ENCODE data around the gene ACACB.
"Not testable (repeated sequence)": the region's sequence is repeated elsewhere in the genome, so short reads cannot be mapped to it uniquely, and the experiment has no call there.

ACACB gene

DNA sequence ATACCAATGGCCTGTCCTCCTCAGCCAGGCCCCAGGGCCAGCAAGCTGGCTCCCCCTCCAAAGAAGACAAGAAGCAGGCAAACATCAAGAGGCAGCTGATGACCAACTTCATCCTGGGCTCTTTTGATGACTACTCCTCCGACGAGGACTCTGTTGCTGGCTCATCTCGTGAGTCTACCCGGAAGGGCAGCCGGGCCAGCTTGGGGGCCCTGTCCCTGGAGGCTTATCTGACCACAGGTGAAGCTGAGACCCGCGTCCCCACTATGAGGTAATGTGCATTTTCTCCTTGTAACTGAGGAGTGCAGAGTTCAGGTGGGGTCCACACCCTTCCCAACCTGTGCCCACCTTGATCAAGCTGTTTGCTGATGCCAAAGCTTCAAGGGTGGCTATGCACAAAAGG lies 23.4 kb downstream of the ACACB start:
- no peak for DNase-seq (ENCODE audit: low read depth, low spot score)

DNA sequence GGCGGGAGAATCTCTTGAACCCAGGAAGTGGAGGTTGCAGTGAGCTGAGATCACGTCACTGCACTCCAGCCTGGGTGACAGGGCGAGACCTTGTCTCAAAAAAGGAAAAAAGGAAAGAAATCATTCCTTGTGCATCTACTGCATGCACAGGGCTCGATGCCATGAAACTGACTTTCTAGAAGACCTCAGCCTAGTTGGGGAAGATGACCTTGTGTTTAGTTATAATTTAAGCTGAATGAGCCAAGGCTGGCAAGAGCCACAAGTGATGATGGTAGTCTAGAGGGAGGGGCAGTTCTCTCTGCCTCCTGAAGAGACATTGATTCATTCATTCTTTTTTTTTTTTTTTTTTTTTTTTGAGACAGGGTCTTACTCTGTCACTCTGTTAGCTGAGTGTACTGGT lies 24.2 kb downstream of the ACACB start:
- DNase-seq (ENCODE audit: low read depth, low spot score) = no peak

DNA sequence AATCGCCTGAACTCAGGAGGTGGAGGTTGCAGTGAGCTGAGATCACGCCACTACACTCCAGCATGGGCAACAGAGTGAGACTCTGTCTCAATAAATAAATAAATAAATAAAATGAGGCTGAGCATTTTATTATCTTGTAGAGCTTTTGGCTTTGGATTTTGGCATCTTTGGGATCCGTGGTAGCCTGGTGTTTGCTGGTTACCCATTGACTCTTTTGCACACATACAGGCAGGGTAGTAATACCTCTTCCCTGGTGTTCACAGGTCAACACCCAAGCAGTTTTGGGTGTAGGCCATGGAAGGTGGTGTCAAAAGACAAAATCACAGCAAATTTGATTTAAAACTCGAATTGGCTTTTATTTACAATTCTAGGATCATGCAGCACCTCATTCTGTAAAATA lies 27.8 kb downstream of the ACACB start:
- no peak for DNase-seq (ENCODE audit: low read depth, low spot score)

DNA sequence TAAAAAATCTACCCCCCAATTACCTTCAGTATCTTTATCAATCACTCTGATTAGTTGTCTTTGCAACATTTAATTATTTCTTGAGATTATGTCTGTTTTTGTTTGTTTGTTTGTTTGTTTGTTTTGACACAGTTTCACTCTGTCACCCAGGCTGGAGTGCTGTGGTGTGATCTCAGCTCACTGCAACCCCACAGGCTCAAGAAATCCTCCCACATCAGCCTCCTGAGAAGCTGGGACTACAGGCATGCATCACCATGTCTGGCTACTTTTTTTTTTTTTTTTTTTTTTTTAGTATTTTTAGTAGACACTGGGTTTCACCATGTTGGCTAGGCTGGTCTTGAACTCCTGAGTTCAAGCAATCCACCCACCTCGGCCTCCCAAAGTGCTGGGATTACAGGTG lies 30.7 kb downstream of the ACACB start:
- not testable (repeated sequence) for DNase-seq (ENCODE audit: low read depth, low spot score)

DNA sequence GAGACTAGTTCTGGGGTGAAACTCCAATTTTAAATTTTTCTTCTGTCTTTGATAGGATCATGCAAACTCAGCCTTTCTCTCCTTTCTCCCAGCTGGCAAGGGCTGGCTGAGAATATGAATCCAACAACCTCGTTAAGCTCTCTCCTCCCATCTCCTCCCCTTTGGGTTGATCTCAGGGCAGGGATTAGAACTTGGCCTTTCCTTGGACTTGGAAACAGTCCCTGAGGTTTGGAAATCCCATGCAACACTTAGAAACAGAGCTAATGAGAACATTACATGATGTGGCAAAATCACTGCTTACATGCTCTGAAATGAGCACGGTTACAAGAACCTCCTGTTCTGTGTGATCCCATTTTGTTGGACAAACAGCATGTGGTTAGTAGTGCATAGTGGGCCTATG lies 31.6 kb downstream of the ACACB start:
- DNase-seq (ENCODE audit: low read depth, low spot score) = no peak

DNA sequence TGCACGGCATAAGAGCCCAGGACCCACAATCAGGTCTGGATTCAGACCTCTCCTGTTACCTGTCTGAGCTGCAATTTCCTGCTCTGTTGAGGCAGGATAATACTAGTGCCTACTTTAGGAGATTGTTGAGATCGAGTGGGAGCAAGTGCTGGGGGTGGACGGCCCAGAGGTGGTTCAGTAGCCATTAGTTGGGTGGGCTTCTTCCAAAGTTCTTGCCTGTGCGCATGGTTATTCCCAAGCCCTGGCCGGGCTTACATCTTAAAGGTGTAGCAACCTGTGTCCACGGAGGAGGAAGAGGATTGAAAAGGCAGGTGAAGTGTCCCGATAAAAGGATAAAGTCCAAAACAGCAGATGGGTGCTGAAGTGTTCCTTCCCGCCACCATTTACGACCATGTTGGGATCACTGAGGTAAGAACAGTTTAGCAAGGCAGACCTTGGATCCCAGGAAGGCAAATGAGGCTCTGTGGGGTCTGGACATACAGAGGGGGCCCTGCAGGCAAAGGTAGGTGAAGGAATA lies 33.8 kb downstream of the ACACB start:
- no peak for DNase-seq (ENCODE audit: low read depth, low spot score)

DNA sequence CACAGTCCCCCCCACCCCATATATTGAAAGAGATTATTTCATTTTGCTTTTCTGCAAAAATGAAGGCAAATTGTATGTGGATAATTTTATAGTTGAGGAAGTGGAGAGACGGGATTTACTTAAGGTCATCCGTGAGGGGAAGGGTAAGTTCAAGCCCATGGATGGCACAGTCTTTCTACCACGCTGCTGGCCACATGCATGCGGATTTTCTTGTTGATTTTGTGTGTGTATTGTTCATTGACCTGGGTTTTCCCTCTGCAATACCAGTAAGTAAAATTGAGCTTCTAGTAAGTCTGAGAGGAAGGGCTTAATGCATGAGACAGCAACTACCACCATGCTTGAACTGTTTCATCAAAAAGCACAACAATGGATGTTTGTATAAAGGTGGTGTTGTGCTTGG lies 35.1 kb downstream of the ACACB start:
- DNase-seq (ENCODE audit: low read depth, low spot score) = no peak

DNA sequence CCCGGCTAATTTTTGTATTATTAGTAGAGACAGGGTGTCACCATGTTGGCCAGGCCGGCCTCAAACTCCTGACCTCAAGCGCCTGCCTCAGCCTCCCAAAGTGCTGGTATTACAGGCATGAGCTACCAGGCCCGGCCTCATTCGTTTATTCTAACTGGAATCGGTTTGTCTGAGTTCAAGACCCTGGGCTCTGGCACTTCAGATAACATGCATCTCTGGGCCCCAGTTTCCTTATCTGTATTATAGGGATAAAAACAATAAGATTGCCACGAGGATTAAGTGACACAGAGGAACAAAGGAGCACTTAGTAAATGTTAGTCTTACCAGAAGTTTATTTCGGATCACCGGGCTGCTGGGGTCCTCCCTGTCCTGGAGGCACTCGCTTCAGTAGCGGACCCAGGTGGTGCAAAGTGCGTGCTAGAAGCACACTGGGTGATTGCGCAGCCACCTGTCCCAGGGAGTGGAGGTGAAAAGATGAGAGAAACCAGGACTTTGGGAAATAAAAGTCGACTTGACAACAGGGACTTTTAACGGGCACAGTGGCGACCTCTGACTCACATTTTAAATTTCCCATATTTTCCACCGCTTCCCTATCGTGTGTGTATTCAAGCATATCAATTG lies 37.5 kb downstream of the ACACB start:
- DNase-seq (ENCODE audit: low read depth, low spot score) = peak; percentile 41

DNA sequence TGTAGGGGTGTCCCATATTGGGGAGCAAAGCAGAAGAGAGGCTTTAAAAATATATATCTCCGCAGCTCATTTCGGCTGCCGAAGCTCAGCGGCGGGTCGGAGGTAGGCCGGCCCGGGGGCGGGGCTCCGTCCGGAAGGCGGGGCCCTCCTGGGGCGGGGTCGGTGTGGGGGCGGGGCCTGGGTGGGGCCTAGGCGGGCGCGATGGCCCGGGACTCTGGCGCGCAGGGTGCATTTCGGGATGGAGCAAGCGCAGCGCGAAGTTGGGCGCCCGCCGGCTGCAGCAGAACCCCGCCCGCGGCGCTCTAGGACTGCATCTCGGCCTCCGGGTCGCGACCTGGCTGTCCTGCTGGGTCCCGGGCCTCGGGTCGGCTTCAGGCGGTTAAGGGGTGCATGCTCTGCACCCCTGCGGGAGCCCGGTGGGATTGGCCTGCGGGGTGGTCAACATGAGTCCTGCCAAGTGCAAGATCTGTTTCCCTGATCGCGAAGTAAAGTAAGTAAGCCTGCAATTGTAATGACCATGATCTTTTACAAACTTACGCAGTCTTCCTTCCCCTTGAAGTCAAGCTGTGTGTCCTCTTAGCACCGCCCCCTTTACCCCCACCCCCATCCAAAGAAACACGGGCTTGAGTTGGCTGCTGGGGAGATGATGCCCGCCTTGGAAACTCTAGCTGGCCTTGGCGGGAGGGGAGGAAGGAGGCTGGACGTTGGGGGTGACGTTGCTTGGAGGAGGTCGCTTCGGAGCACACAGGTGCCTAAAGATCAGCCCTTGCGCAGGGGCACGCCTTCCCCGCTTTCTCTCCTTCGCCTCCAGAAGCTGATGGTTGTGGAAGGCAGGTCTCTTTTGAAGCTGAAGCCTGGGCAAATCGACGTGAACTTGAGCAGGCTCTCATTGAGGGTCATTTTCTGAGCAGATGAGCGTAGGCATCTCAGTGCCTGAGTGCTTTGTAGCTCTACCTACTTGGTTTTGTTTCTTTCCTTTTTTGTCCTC lies 38.4 kb downstream of the ACACB start:
- DNase-seq (ENCODE audit: low read depth, low spot score) = peak; percentile 94

DNA sequence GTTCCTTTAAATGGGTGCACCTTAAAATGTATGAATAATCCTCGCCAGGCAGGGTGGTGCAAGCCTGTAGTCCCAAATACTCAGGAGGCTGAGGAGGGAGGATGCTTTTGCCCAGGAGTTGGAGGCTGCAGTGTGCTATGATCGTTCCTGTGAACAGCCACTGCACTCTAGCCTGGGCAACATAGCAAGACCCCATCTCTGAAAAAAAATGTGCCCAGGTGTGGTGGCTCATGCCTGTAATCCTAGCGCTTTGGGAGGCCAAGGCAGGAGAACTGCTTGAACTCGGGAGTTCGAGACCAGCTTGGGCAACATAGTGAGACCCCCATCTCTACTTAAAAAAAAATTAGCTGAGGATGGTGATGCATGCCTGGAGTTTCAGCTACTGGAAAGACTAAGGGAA lies 39.6 kb downstream of the ACACB start:
- no peak for DNase-seq (ENCODE audit: low read depth, low spot score)

DNA sequence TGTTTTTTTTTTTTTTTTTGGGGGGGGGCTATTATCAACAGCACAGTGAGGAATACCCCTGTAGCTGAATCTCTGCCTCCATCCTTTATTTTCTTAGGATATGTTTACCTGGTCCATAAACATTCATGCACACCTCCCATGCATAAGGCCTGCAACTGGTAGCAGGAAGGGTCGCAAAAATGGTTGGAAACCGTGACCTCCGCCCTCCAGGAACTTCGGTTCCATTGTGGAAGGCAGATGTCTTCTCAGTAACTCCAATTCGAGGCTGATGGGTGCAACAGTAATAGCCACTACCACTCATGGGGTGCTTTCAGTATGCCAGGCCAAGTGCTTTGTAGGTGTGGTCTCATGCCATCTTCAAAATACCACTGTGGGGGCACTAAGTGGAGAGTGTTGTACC lies 40.2 kb downstream of the ACACB start:
- no peak for DNase-seq (ENCODE audit: low read depth, low spot score)

DNA sequence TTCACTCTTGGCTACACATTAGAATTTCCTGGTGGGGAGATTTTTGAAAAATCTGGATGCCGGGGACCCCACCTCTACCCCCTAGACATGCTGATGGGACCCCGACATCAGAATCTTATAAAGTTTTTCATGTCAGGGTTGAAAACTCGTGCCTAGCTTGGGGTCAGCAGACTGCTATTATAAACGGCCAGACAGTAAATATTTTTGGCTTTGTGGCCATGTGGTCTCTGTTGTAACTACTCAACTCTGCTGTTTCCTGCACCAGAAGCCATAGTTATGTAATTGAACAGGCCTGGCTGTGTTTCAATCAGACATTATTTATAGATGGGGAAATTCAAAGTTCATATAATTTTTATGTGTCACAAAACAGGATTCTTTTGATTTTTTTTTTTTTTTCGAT lies 41.6 kb downstream of the ACACB start:
- DNase-seq (ENCODE audit: low read depth, low spot score) = no peak

DNA sequence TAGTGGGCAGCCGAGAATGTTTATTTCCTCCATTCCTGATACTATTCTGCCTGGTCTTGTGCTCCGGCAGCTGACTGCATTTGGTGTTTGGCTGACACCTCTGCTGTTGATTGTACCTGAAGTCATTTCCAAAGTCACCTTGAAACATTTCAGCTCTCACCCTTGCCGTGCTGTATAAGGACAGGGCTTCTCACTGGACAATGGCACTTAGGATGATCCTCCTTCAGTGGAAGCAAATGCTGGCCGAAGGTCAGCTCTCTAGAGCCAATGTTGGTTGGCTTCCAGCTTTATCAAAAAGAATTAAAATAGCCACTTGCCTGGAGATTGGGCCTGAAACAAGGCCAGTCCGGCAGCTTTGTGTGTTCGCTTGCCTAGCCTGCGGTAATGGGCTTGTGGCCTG lies 44.0 kb downstream of the ACACB start:
- no peak for DNase-seq (ENCODE audit: low read depth, low spot score)

DNA sequence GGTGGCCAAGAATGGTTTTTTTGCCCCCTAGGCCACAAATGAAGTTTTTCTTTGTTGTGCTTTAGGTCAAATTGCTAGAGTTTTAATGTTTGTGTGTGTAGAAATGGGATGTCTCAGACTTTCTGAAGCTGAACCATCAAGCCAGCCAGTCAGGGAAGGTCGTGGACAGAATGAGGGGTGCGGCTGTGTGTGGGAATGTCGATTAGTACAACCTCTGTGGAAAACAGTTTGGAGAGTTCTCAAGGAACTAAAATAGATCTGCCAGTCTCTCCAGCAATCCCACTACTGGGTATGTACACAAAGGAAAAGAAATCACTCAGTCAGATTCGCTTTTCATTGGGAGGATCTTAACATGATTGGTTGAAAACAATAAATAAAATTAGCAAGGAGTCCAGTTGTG lies 44.5 kb downstream of the ACACB start:
- no peak for DNase-seq (ENCODE audit: low read depth, low spot score)

DNA sequence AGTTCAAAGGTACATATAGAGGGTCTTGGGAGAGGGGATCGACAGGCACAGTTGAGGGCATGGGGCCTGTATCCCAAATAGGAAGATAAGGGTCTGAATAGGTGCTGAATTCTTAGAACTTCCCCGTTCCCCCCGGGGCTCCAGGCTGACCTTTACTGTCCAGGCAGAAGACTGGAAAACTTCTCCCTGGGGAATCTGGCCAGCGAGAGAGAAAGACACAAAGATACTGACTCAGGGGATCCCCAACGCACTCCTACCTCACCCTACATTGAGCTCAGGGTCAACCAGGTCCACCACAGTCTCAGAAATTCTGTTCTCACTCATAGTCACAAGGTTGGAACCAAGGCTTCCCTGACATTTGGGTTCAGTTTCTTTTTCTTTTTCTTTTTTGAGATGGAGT lies 46.2 kb downstream of the ACACB start:
- no peak for DNase-seq (ENCODE audit: low read depth, low spot score)

DNA sequence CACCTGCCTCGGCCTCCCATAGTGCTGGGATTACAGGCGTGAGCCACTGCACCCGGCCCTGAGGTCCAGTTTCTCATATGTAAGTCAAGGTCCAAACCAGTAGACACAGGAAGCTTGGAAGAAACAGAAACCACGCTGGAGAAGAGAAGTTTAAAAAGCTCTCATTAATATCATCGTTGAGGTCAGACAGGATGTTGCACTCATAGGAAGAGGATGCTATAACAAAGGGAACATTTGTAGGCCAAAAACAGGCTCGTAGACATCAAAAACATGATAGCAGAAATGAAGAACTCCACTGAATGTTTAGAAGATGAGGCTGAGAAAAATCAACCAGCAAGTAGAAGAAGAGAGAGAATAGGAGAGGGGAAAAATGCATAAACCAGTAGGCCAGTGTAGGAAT lies 46.8 kb downstream of the ACACB start:
- DNase-seq (ENCODE audit: low read depth, low spot score) = no peak

DNA sequence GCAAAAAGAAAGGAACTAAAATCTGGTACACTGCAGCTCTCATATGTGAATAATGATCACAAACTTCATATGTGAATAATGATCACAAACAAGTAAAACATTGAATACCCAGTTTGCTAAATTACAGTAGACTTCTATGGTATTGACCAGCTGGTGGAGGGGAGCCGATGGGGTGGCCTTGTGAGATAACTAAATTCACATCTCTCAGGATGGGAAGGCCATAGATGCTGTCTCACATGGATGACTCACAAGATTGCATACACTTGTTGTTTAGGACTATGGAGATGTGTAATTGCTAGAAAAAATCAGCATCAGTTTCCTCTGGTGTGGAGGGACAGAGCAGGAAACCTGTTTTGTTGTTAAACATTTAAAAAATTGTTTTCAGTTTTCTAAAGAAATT lies 49.2 kb downstream of the ACACB start:
- DNase-seq (ENCODE audit: low read depth, low spot score) = no peak

DNA sequence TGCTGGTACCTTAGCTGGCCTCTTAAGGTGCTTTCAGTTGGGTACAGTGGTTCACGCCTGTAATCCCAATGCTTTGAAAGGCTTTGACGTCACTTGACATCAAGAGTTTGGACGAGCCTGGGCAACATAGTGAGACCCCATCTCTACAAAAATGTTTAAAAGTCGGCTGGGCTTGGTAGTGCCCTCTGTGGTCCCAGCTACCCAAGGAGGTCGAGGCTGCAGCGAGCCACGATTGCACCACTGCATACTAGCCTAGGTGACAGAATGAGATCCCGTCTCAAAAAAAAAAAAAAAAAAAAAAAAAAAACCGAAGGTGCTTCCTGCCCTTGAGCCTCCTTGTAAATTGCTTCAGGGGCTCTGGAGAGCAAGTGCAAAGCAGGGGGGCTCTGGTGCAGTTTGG lies 50.0 kb downstream of the ACACB start:
- DNase-seq (ENCODE audit: low read depth, low spot score) = no peak

DNA sequence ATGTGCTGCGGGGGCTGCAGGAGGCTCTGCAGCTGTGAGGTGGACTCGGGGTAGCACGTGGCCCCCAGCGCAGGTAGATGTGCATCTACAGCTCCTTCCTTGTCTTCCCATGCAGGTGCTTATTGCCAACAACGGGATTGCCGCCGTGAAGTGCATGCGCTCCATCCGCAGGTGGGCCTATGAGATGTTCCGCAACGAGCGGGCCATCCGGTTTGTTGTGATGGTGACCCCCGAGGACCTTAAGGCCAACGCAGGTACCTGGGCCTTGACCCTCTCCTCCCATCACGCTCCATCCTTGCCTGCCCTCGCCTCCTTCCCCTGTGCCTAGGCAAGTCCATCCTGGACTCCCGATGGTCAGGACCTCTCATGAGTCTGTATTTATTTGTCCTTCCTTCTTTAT lies 51.4 kb downstream of the ACACB start:
- no peak for DNase-seq (ENCODE audit: low read depth, low spot score)

DNA sequence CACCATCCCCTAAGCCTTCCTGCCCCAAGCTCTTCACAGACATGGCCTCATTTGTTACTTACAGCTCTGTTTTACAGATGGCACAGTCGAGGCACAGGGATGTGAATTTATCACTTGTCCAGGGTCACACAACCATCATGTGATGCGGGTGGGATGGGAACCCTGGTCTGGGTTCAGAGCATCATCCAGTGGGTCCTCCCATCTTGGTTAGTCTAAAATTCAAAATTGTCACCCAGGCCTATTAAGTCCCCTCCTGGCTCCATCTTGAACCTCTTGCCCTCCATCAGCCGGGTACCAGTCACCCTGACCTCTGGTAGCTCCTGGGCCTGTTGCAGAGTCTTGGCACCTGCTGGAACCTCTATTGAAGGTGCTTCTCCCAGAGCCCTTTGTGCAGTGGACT lies 52.9 kb downstream of the ACACB start:
- DNase-seq (ENCODE audit: low read depth, low spot score) = no peak

DNA sequence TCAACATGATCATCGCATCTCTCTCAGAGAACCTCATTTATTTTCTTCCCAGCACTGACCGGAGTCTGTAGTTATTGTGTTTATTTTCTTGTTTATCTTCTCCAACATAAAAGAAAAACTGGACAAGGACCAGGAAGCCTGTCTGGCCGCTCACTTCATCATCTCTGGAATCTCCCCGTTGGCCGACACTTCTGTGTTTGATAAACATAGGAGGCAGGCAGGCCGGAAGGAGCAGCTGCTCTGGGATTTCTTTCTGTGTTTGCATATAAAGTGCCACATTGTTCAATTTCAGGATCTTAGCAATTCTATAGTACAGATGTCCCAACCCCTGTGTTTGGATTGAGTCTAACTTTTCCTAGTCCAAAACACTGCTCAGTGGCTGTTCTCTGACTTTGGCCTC lies 53.3 kb downstream of the ACACB start:
- no peak for DNase-seq (ENCODE audit: low read depth, low spot score)

DNA sequence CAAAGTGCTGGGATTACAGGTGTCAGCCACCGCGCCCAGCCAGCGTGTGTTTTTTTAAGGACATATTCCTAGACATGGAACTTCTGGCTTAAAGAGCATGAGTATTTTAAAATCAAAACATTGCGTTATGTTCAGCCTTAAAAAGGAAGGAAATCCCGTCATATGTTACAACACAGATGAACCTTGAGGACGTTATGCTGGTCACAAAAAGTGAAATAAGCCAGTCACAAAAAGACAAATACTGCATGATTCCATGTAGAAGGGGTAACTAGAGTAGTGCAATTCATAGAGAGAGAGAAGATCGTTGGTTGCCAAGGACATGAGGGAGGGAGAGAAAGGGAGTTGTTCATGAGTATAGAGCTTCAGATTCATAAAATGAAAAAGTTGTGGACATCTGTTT lies 53.9 kb downstream of the ACACB start:
- no peak for DNase-seq (ENCODE audit: low read depth, low spot score)

DNA sequence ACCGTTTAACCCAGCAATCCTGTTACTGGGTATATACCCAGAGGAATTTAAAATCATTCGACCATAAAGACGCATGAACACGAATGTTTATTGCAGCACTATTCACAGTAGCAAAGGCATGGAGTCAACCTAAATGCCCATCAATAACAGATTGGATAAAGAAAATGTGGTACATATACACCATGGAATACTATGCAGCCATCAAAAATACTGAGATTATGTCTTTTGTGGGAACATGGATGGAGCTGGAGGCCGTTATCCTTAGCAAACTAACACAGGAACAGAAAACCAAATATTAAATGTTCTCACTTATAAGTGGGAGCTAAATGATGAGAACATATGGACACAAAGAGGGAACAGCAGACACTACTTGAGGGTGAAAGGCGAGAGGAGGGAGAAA lies 56.4 kb downstream of the ACACB start:
- DNase-seq (ENCODE audit: low read depth, low spot score) = not testable (repeated sequence)
